Measurements from ENCODE around the gene GATD1. TPM values are rescaled to one million over a fixed set of nuclear protein-coding genes. Genes with fewer than 3 reads are reported as not detected.

Gene GATD1
- total and polyA plus RNA-seq, 10 of the 15 experiments (the other 5 are each of a cell fraction or from before 2014, with no cell fraction given) = 1.2 to 92.6 (median 22.3) TPM

DNA sequence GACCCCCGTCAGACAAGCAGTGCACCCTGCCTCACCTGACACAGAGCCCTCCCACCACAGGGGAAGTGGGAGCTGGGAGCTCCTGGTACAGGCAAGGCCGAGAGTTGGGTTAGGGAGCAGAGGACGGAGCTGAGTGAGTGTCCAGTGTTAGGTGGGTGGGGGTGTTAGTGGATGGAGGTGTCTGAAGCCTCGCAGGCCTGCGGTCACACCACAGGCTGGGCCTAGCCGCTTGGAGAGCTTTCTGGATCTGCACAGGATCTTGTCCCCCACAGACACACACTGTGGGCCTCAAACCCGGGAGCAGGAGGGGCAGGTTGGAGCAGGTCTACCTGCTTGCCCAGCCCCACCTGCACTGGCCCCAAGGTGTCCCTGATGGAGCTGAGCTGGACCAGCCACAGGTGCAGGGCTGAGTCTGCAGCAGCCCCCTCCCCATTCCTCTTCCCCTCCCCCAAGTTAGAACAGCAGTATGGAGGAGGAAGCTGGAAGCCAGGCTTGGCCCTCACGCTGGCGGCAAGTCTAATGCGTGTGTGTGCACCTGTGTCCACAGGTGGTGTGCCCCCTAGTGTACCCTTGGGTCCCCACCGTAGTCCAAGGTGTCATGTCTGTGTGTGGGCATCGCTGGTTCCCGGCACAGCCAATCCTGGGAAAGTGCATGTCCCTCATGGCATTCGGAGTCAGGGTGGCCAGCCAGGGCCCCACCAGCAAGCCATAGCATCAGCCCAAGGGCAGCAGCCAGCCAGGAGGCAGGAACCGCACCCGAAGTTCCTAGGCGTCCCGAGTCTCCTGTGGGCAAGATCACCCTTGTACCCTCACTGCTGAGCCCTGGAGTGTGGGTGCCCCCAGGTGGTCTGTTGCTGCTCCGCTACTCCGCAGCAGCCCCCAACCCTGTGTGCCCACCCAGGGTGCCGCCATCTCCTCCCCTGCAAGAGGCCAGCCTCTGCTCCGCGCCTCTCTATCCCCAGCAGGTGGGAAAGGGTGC, 2.0 kb upstream of the GATD1 start:
- 92% methylated on average over 23 of the region's 23 CpGs for WGBS (ENCODE audit: insufficient coverage, insufficient replicate concordance, low lambda C conversion rate, missing lambda C conversion rate)
- Histone ChIP-seq H3K36me3 (ENCODE audit: control insufficient read depth in 2 of 2, insufficient read depth in 2 of 2, low read length in 1 of 2) (no peaks in the 10 kb centered on the region; a peak in 1 of 4 replicates), H3K4me3 (no peak overlapping the region), H4K20me1 (ENCODE audit: control insufficient read depth, insufficient read depth) (no peaks in the 10 kb centered on the region), H3K4me1 (ENCODE audit: control insufficient read depth, insufficient read depth, low read length) (peaks cover 13% of the 10 kb centered on the region), H2AFZ (ENCODE audit: control insufficient read depth, low read depth, low read length) (no peak overlapping the region), H3K79me2 (ENCODE audit: control insufficient read depth, insufficient read depth, low read length) (peaks cover 36% of the 10 kb centered on the region), H3K4me2 (ENCODE audit: control insufficient read depth, insufficient read depth) (no peak overlapping the region), H3K9ac (ENCODE audit: control insufficient read depth, insufficient read depth, low read length) (no peak overlapping the region), H3K27me3 (replicated peaks in 1 of 2; ENCODE audit: control insufficient read depth in 2 of 2, insufficient read depth in 2 of 2, low read length in 1 of 2) (no peaks in the 10 kb centered on the region), H3K9me3 (replicated peaks; ENCODE audit: control insufficient read depth, insufficient read depth, low read length) (no peaks in the 10 kb centered on the region), H3K27ac (ENCODE audit: control insufficient read depth, insufficient read depth) (no peak overlapping the region)
- ChIA-PET SMC1A (ENCODE audit: uncharacterized antibody, unreplicated experiment) (no interaction called here), POLR2A (interaction anchor here (0.7 kb wide), 1 partner anchor 46 kb away, joined by 3 read pairs; no protein-coding TSS in a partner anchor), RAD21 (ENCODE audit: unreplicated experiment) (no interaction called here), CTCF (no interaction called here)
- intact Hi-C loops (cut with micrococcal nuclease; ENCODE audit: unreplicated experiment) = no loop called here
- FAIRE-seq (no peak), ATAC-seq (no peak), DNase-seq (ENCODE audit: low read depth, low spot score) (no peak)
- no peak for TF ChIP-seq EED (IDR thresholded peaks at IDR 0.05; ENCODE audit: low read depth)
- BruUV-seq (replicated peaks) = TSS peak; percentile 45
- in situ Hi-C loops (cut with MboI) = no loop called here

DNA sequence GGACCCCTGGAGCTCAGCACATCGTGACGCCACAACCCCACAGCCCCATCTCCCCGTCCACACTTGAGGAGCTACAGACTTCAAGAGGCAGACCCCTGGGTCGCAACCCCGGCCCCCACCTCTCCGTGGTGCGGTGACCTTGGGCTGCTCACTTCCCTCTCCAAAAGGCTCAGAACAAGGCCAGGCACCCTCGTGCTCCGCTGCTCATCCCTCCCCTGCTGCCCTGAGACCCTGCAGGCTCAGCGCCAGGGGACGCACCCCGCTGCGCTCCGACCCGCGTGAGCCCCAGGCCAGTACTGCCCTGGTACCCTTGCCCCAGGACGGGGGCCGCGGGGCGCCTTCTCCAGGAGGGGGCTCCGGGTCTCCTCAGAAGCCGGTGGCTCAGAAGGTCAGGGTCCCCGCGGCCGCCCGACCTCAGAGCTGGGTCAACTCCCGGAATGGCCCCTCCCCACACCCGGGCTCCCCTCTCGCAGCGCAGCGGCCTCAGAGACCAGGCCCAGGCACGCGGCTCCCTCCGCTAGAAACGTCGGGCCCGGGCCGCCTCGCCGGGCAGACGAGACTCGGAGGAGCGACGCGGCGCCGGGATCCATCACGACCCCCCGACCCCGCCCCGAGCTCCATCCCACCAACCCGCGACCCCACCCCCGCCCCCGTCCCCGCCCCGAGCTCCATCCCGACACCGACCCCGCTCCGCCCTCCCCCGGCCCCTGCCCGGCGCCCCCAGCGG, 563 bp downstream of the GATD1 start:
- Histone ChIP-seq H3K27me3 (replicated peaks in 1 of 2; ENCODE audit: control insufficient read depth in 2 of 2, insufficient read depth in 2 of 2, low read length in 1 of 2) (no peaks in the 10 kb centered on the region), H2AFZ (ENCODE audit: control insufficient read depth, low read depth, low read length) (peak overlapping the region; percentile 84), H3K9me3 (replicated peaks; ENCODE audit: control insufficient read depth, insufficient read depth, low read length) (no peaks in the 10 kb centered on the region), H3K79me2 (ENCODE audit: control insufficient read depth, insufficient read depth, low read length) (peaks cover 41% of the 10 kb centered on the region), H3K36me3 (ENCODE audit: control insufficient read depth in 2 of 2, insufficient read depth in 2 of 2, low read length in 1 of 2) (peaks cover 0 to 11% of the 10 kb centered on the region in 2 experiments; a peak in 3 of 4 replicates), H3K4me3 (peak overlapping the region; percentile 99), H3K9ac (ENCODE audit: control insufficient read depth, insufficient read depth, low read length) (peak overlapping the region; percentile 90), H4K20me1 (ENCODE audit: control insufficient read depth, insufficient read depth) (no peaks in the 10 kb centered on the region), H3K27ac (ENCODE audit: control insufficient read depth, insufficient read depth) (peak overlapping the region; percentile 78), H3K4me1 (ENCODE audit: control insufficient read depth, insufficient read depth, low read length) (peaks cover 13% of the 10 kb centered on the region), H3K4me2 (ENCODE audit: control insufficient read depth, insufficient read depth) (peak overlapping the region; percentile 92)
- POLR2A ChIA-PET = interaction anchor here (0.9 to 1.4 kb wide), 3 partner anchors 19 to 30 kb away, joined by 3 to 10 read pairs (median 3); partner anchors contain the start of gene TALDO1
- in situ Hi-C loops (cut with MboI) = no loop called here
- ATAC-seq (peak; percentile 59), FAIRE-seq (peak; percentile 49), DNase-seq (ENCODE audit: low read depth, low spot score) (no peak)
- intact Hi-C loops (cut with micrococcal nuclease; ENCODE audit: unreplicated experiment) = no loop called here
- CTCF ChIA-PET = interaction anchor here (0.9 kb wide), 1 partner anchor 51 kb away, joined by 5 read pairs; no protein-coding TSS in a partner anchor
- BruUV-seq (replicated peaks) = TSS peak; percentile 71
- SMC1A ChIA-PET (ENCODE audit: uncharacterized antibody, unreplicated experiment) = interaction anchor here (0.6 kb wide), 1 partner anchor 266 kb away, joined by 3 read pairs; no protein-coding TSS in a partner anchor
- RAD21 ChIA-PET (ENCODE audit: unreplicated experiment) = interaction anchor here (0.9 to 1.7 kb wide), 3 partner anchors 19 to 161 kb away, joined by 3 to 6 read pairs (median 4); partner anchors contain the start of gene IRF7
- WGBS (ENCODE audit: insufficient coverage, insufficient replicate concordance, low lambda C conversion rate, missing lambda C conversion rate) = 2% methylated on average over 40 of the region's 65 CpGs
- TF ChIP-seq, protein P1, sequence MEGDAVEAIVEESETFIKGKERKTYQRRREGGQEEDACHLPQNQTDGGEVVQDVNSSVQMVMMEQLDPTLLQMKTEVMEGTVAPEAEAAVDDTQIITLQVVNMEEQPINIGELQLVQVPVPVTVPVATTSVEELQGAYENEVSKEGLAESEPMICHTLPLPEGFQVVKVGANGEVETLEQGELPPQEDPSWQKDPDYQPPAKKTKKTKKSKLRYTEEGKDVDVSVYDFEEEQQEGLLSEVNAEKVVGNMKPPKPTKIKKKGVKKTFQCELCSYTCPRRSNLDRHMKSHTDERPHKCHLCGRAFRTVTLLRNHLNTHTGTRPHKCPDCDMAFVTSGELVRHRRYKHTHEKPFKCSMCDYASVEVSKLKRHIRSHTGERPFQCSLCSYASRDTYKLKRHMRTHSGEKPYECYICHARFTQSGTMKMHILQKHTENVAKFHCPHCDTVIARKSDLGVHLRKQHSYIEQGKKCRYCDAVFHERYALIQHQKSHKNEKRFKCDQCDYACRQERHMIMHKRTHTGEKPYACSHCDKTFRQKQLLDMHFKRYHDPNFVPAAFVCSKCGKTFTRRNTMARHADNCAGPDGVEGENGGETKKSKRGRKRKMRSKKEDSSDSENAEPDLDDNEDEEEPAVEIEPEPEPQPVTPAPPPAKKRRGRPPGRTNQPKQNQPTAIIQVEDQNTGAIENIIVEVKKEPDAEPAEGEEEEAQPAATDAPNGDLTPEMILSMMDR (IDR thresholded peaks at IDR 0.05 in 2 of 3, conservative IDR thresholded peaks at IDR 0.05 in 1 of 3; ENCODE audit: control insufficient read depth in 2 of 3, extremely low read depth in 1 of 3, insufficient read depth in 1 of 3, low read depth in 3 of 3, low read length in 3 of 3) = peak in 1 of 3 experiments; percentile 10; a peak in 1 of 6 replicates
- TF ChIP-seq DPF2 (IDR thresholded peaks at IDR 0.05) (0 out of 2 replicates have a peak, but pooled peaks have one; percentile 15), MXI1 (IDR thresholded peaks at IDR 0.05; ENCODE audit: low read depth, low read length) (peak; percentile 55), STAT1 (conservative IDR thresholded peaks at IDR 0.05) (no peak), SP1 (IDR thresholded peaks at IDR 0.05; ENCODE audit: low read depth, low read length) (no peak), NR2F1 (conservative IDR thresholded peaks at IDR 0.05) (peak; percentile 54; the same call in 1 of the 2 replicates), FOXK2 (IDR thresholded peaks at IDR 0.05) (no peak), POLR2AphosphoS5 (IDR thresholded peaks at IDR 0.05; ENCODE audit: low read length) (peak; percentile 40; the same call in 1 of the 2 replicates), NRF1 (conservative IDR thresholded peaks at IDR 0.05; ENCODE audit: low read depth, low read length) (no peak)
- TF ChIP-seq, protein P2, sequence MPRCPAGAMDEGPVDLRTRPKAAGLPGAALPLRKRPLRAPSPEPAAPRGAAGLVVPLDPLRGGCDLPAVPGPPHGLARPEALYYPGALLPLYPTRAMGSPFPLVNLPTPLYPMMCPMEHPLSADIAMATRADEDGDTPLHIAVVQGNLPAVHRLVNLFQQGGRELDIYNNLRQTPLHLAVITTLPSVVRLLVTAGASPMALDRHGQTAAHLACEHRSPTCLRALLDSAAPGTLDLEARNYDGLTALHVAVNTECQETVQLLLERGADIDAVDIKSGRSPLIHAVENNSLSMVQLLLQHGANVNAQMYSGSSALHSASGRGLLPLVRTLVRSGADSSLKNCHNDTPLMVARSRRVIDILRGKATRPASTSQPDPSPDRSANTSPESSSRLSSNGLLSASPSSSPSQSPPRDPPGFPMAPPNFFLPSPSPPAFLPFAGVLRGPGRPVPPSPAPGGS (IDR thresholded peaks at IDR 0.05; ENCODE audit: borderline replicate concordance, insufficient read depth, low read depth, low read length, poor library complexity, severe bottlenecking) = no peak

All from GM12878 (cell line).